Activated T-helper 17 cell treated with anti-CD3 and anti-CD28 coated beads, Interleukin-2, amount 50 U/mL, for 72 hours (primary cell): ENCODE measurements around the gene ZDHHC17. TPM values are rescaled to one million over a fixed set of nuclear protein-coding genes. Genes with fewer than 3 reads are reported as not detected.

Experiments used
- ATAC-seq: fragments of 150-1000 bp; cut with Tn5 transposase; replicated peaks from 2 replicates; pipeline ENCODE4 v1.10.0; 2021; ENCODE audit warnings: mild to moderate bottlenecking, moderate library complexity
- H3K27ac Mint-ChIP-seq: one replicate; pipeline ENCODE4 v1.8.0; 2022; ENCODE audit warnings: mixed read lengths
- H3K27me3 Mint-ChIP-seq: one replicate; pipeline ENCODE4 v1.8.0; 2022; ENCODE audit warnings: mixed read lengths
- H3K36me3 Mint-ChIP-seq: one replicate; pipeline ENCODE4 v1.8.0; 2022; ENCODE audit warnings: low read depth, mild to moderate bottlenecking, mixed read lengths
- H3K4me1 Mint-ChIP-seq: one replicate; pipeline ENCODE4 v1.8.0; 2022; ENCODE audit warnings: mixed read lengths
- H3K4me3 Mint-ChIP-seq: one replicate; pipeline ENCODE4 v1.8.0; 2022; ENCODE audit warnings: mild to moderate bottlenecking, mixed read lengths
- H3K9me3 Mint-ChIP-seq: one replicate; pipeline ENCODE4 v1.8.0; 2022; ENCODE audit warnings: mixed read lengths
- total RNA-seq, 2 donors: library from RNA; stranded (reverse); gene quantifications; one replicate each; pipeline ENCODE4 v1.2.3, GENCODE V29; 2022

ZDHHC17 gene
- total RNA-seq, 2 donors from 2014 or later: 26.4 to 48.2 TPM

DNA sequence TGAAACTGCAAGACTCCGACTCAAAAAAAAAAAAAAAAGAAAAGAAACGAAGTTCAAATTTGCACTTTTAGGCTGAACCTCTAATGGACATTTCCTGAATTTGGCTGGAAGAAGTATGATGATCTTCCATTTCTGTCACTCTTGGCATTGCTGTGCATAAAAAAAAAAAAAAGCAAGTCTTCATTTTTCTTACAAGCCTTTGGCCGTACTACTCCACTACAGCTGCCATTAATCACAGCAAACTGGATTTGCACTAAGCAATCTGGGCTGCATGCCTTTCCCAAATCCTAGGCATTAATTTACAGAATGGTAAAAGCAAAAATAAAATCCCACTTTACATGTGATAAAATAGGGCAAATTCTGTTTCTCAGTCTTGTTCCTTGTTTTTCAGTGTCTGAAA, 107.8 kb downstream of the ZDHHC17 start:
- no peaks in the 10 kb centered on the region for H3K36me3 Mint-ChIP-seq
- no peaks in the 10 kb centered on the region for H3K9me3 Mint-ChIP-seq
- H3K27me3 Mint-ChIP-seq: peaks cover 38% of the 10 kb centered on the region
- no peak for ATAC-seq
- no peak overlapping the region for H3K27ac Mint-ChIP-seq
- no peaks in the 10 kb centered on the region for H3K4me1 Mint-ChIP-seq
- H3K4me3 Mint-ChIP-seq: no peak overlapping the region

DNA sequence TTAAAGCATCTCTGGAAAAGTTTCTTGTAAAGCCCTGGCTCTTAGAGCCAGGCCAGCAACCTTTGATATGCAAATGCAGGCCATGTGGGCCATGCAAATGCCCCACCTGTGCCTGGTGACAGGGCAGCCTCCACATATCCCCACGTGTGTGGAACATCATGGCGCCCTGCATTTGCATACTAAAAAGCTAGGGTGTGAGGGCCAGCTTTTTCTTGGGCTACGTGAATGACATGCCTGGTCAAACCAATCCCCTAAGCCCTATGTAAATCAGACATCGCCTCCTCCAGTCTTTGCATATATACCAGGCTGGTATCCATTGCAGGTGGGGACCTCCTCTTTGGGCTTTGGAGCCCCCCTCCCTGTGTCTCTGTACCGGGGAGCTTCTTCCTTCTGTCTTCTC, 108.5 kb downstream of the ZDHHC17 start:
- Mint-ChIP-seq H3K9me3 (no peaks in the 10 kb centered on the region), H3K4me3 (no peak overlapping the region), H3K36me3 (no peaks in the 10 kb centered on the region), H3K4me1 (no peaks in the 10 kb centered on the region), H3K27ac (no peak overlapping the region), H3K27me3 (peaks cover 45% of the 10 kb centered on the region)
- no peak for ATAC-seq

DNA sequence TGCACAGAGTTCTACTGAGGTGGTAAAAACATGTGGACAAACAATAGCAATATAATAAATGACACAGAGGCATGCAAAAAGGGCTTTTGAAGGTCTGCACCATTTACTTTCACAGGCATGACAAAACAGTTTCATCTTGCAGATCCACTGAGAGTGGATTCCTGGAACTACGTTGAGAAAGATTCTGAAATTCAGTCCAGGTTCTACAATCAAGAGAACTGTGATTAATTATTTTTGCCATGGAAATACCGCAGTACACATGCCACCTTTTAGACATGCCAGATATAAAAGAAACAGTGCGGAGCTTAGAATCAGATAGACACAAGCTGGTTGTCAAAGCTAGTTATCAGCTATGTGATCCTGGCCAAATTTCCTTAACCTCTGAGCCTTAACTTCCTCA, 110.1 kb downstream of the ZDHHC17 start:
- no peak for ATAC-seq
- H3K27me3 Mint-ChIP-seq: peaks cover 52% of the 10 kb centered on the region
- H3K9me3 Mint-ChIP-seq: no peaks in the 10 kb centered on the region
- H3K27ac Mint-ChIP-seq: no peak overlapping the region
- no peaks in the 10 kb centered on the region for H3K4me1 Mint-ChIP-seq
- H3K4me3 Mint-ChIP-seq: no peak overlapping the region
- H3K36me3 Mint-ChIP-seq: no peaks in the 10 kb centered on the region

DNA sequence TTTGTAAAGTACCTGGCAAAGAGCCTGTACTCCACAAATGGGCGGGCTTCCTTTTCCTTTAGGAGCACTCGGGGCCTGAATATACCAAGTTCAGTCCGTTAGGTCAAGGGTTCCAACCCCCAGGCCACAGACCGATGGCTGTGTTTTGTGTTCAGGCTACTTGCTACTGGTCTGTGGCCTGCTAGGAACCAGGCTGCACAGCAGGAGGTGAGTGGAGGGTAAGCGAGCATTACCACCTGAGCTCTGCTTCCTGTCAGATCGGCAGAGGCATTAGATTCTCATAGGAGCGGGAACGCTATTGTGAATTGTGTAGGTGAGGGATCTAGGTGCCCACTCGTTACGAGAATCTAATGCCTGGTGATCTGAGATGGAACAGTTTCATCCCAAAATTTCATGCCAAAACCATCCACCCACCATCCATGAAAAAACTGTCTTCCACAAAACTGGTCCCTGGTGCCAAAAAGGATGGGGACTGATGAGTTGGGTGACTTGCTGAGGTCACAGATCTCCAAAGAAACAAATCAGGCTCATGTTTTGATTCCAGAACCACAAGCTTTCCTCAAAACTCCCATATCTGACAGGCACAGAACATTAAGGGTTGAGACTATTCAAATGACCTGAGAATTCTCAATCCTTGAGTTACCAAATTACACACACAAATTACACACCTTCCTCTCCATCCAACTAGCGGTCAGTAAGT, 110.7 kb downstream of the ZDHHC17 start:
- Mint-ChIP-seq H3K27ac (no peak overlapping the region), H3K36me3 (no peaks in the 10 kb centered on the region), H3K27me3 (peaks cover 56% of the 10 kb centered on the region)

DNA sequence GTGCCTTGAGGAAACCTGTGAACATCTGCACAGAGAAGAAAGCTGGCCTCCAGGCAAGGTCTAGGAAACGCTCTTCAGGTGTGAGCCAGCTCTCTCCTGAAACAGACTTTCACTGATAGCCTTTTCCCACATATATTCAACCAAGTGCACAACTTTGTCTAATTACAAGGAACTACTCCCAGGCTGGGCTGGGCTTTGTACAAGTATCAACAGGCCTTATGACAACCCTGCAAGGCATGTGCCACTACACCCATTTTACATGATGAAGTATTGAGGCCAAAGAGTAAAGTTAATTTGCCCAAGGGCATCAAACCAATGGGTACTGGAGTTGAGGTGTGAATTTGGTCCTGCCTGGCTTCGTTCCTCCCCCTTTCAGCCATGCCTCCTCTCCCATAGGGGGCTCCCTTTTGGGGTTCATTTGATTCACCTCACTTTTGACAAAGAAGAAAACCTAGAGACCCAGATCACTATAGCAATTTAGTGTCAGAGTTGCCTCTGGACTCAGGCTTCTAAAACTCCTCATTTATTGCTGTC, 112.8 kb downstream of the ZDHHC17 start:
- H3K4me1 Mint-ChIP-seq: no peaks in the 10 kb centered on the region
- H3K27ac Mint-ChIP-seq: no peak overlapping the region
- ATAC-seq: no peak

More for the DNA sequence above, 110.7 kb downstream of the ZDHHC17 start:
- ATAC-seq: no peak
- H3K9me3 Mint-ChIP-seq: no peaks in the 10 kb centered on the region
- H3K4me3 Mint-ChIP-seq: no peak overlapping the region
- no peaks in the 10 kb centered on the region for H3K4me1 Mint-ChIP-seq

DNA sequence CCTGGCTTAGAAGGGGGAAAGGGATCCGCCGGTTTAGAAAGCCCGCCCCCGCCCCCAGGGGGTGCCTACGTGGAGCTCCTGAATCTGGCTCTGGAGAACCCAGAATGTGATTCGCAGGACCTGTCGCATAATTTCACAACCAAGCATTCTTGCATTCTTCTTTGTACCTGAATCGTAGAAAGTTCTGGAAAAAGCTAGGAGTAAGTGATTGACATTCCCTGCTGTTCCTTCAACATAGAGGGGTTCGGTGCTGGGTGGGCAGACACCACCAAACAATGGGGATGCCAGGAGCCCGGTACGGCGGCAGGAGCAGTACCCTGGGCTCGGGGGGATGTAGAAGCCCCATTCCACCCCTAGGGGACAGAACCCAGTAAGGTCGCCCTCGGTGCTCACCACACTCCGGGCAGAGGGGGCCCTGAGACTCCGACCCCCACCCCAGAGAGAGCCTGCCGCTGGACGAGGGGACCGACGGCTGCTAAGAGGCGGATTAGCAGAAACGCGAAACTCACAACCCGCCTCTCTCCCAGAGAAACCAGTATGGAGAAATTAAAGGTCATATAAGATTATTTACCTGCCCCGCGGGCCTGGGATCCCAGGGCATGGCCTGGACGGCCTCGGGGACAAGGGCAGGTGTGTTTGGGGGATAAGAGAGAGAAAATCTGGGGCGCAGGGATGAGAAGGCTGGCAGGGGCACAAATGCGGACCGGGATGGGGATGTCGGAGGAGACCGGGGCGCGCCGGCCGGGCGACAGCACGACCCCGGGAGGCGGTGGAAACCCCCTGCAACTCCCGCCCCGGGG, 114.4 kb downstream of the ZDHHC17 start:
- ATAC-seq: peak; percentile 17
- H3K27me3 Mint-ChIP-seq: peaks cover 62% of the 10 kb centered on the region
- peak overlapping the region; percentile 74 for H3K27ac Mint-ChIP-seq

More for the DNA sequence above, 112.8 kb downstream of the ZDHHC17 start:
- no peaks in the 10 kb centered on the region for H3K36me3 Mint-ChIP-seq
- H3K9me3 Mint-ChIP-seq: no peaks in the 10 kb centered on the region
- no peak overlapping the region for H3K4me3 Mint-ChIP-seq
- H3K27me3 Mint-ChIP-seq: peaks cover 62% of the 10 kb centered on the region

DNA sequence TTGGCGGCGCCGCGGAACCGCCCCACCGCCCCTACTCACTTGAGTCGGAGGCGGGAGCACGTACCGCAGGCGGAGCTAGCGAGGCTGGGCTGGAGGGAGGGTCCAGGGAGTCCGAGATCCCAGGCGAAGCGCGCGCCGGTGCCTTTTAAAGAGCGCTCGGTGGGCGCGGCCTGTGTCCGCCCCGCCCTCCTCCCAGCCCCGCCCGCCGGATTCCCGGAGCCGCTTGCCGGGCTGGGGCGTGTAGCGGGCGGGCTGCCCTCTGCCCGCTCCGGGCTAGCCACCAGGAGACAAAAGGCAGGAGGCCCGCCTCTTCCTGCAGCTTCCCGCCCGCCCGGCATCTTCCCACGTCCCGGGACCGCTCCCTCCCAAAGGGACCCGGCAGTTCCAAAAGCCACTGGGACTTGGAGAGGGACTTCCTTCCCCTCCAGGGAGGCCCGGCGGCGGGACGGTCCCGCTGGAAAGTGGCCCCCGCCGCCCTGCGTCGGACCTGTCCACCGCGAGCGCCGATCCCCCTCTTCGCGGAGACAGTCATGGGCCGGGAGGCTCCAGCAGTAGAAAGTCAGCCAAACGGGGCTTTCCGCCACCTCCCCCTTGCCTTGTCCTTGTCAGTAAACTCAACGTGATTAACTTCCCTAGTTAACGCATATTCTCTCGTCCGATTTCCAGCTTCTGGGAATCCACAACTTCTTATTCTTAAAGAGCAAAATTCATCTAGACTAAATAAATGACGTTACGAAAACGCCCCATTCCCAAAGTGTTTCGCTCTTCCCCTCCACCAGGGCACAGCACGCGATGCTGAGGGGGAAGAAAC, 115.2 kb downstream of the ZDHHC17 start, which contains the start of gene CSRP2:
TSS of gene CSRP2 (minus strand) at position 121 of the 811 bp plus-strand sequence. CDS start 12,759 bp downstream, outside the sequence.
- H3K9me3 Mint-ChIP-seq: no peaks in the 10 kb centered on the region
- peak within 1 kb of the TSS; percentile 94 for H3K4me3 Mint-ChIP-seq
- H3K27me3 Mint-ChIP-seq: peaks cover 61% of the 10 kb centered on the region
- peak within 1 kb of the TSS; percentile 74 for H3K27ac Mint-ChIP-seq
- no peaks in the 10 kb centered on the region for H3K4me1 Mint-ChIP-seq
- no peaks in the 10 kb centered on the region for H3K36me3 Mint-ChIP-seq
- peak; percentile 93 for ATAC-seq

More for the DNA sequence above, 114.4 kb downstream of the ZDHHC17 start:
- no peaks in the 10 kb centered on the region for H3K9me3 Mint-ChIP-seq
- H3K4me1 Mint-ChIP-seq: no peaks in the 10 kb centered on the region
- no peaks in the 10 kb centered on the region for H3K36me3 Mint-ChIP-seq
- H3K4me3 Mint-ChIP-seq: peak overlapping the region; percentile 94

DNA sequence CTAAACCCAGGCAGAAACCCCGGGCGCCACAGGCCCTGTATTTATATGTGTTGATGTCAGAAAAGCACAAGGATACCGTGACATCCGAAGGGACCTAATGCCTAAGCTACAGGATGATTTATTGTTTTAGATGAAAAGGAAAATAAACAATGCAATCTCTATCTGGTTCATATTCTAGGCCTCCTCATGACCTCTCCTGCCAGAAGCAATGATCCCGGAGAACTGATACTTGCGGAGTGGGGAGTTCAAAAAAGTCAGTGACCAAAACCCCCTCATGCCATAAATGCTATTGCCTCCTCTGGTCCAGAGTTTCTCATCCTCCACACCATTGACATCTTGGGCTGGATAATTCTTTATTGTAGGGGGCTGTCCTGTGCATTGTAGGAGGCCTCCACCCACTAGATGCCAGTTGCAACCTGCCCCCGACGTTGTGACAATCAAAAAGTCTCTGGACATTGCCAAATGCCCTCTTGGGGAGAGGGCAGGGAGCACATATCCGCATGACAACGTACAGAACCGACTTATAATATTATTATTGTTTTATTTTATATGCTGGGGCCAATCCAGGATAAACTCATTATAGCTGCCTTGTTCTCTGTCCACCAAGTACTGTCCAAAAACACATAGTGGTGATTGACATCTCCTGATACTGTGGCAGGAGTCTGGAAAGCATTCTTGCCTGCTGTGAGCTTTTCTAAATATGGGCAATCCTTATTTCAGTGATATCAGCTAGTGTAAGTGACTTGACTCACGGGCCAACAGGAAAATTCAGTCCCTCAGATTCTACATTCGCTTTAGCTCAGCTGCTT, 116.0 kb downstream of the ZDHHC17 start:
- Mint-ChIP-seq H3K36me3 (no peaks in the 10 kb centered on the region), H3K4me3 (peak overlapping the region; percentile 82), H3K4me1 (no peaks in the 10 kb centered on the region), H3K27me3 (peaks cover 56% of the 10 kb centered on the region), H3K27ac (no peak overlapping the region), H3K9me3 (no peaks in the 10 kb centered on the region)
- ATAC-seq: no peak

DNA sequence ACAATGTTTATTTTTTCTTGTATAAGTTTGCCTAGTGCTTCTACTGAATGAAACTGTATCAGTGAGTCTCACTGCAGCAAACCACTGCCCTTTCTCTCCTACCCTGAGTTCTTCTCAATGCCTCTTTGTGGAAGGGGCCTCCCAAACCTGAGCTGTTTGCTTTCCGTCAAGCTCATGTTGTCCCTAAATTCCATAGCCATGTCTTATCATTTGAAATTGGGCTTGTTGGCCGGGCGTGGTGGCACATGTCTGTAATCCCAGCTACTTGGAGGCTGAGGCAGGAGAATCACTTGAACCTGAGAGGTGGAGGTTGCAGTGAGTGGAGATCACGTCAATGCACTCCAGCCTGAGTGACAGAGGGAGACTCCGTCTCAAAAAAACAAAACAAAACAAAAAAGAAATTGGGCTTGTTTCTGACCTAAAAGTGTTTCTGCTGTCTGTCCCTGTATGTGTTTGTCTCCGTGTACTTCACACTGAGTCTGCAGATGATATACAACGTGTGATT, 116.7 kb downstream of the ZDHHC17 start:
- H3K27ac Mint-ChIP-seq: no peak overlapping the region
- H3K36me3 Mint-ChIP-seq: no peaks in the 10 kb centered on the region
- no peaks in the 10 kb centered on the region for H3K4me1 Mint-ChIP-seq
- no peaks in the 10 kb centered on the region for H3K9me3 Mint-ChIP-seq
- H3K4me3 Mint-ChIP-seq: peak overlapping the region; percentile 82
- H3K27me3 Mint-ChIP-seq: peaks cover 52% of the 10 kb centered on the region
- ATAC-seq: no peak

DNA sequence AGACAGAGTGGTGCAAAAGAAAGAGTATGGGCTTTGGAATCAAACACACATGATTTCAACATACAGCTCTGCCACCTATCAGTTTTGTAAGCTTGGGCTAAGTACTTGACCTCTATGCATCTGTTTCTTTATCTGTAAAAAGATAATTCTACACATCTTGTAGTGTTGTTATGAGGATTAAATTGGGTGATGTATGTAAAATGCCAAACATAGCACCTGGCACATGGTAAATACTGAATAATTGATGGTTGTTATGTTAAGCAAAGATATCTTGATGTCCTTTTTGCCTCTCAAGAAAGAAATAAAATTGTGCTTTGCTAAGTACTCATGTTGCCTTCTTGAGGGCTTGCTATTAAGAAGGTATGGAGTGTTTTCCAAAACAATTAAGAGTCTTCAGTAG, 117.2 kb downstream of the ZDHHC17 start:
- no peak overlapping the region for H3K4me3 Mint-ChIP-seq
- no peaks in the 10 kb centered on the region for H3K4me1 Mint-ChIP-seq
- no peak overlapping the region for H3K27ac Mint-ChIP-seq
- no peaks in the 10 kb centered on the region for H3K36me3 Mint-ChIP-seq
- H3K9me3 Mint-ChIP-seq: no peaks in the 10 kb centered on the region
- H3K27me3 Mint-ChIP-seq: peaks cover 53% of the 10 kb centered on the region
- ATAC-seq: no peak

DNA sequence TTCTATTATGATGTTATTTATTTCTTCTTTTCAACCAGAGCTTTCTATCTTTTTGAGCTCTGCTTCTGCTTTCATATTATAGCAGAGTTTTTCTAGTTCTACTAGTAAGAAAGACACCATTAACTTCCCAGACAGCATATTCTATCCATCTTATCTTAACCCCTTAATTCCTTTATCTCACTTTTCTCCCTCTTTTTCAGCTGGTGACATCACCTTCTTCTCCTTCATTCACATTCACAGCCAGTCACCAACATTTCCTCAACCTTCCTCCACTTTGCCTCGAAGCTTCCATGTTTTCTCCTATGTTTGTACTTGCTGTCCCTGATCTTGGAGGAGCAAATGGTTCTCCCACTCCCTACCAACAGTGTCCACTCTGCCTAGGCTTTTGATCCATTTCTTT, 118.5 kb downstream of the ZDHHC17 start:
- Mint-ChIP-seq H3K9me3 (no peaks in the 10 kb centered on the region), H3K4me1 (no peaks in the 10 kb centered on the region), H3K27ac (no peak overlapping the region), H3K4me3 (no peak overlapping the region), H3K36me3 (no peaks in the 10 kb centered on the region), H3K27me3 (peaks cover 45% of the 10 kb centered on the region)
- ATAC-seq: no peak

DNA sequence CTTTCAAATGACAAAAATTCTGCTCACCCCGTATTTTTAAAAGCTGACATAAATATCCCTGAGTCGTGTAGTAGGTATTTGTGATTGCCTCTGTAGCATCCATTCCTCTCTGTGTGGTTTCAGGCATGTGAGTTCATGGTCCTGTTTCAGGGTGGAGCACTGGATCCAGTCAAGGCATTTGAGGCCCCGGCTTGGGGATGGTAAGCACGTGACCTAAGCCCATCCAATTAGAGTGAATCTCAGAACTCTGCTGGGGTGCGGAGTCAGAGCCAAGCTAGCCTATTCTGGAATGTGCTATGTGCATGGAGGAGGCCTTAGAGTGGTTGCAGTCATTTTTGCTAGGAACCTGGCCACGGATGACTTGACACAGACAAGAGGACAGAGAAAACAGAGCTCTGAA, 119.2 kb downstream of the ZDHHC17 start:
- no peak for ATAC-seq
- Mint-ChIP-seq H3K36me3 (no peaks in the 10 kb centered on the region), H3K27me3 (peaks cover 41% of the 10 kb centered on the region), H3K9me3 (no peaks in the 10 kb centered on the region), H3K4me1 (no peaks in the 10 kb centered on the region), H3K27ac (no peak overlapping the region), H3K4me3 (no peak overlapping the region)

DNA sequence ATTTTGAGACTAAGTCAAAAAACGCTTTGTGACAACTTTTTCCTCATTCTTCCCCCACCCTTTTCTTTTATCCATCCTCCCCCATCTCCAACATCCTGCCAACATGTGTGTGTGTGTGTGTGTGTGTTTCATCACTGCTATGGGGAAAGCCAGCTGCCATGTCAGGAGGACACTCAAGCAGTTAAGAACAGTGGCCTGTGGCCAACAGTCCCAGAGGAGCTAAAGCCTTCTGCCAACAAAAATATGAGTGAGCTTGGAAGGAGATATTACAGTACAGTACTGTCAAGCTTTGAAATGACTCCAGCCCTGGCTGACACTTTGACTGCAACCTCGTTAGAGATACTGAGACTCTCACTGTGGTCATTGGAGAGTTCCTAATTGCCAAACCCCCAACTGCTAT, 119.9 kb downstream of the ZDHHC17 start:
- Mint-ChIP-seq H3K4me1 (no peaks in the 10 kb centered on the region), H3K27me3 (peaks cover 41% of the 10 kb centered on the region), H3K36me3 (no peaks in the 10 kb centered on the region), H3K4me3 (no peak overlapping the region), H3K27ac (no peak overlapping the region), H3K9me3 (no peaks in the 10 kb centered on the region)
- no peak for ATAC-seq
